Ovary (tissue), 3 donors: ENCODE results near the gene LMX1B.

Experiments
- CTCF ChIP-seq, 3 donors: fragments of 450-650 bp in 2 of 3; fragments of 200-600 bp in 1 of 3; IDR thresholded peaks; one replicate each; pipeline versions ENCODE4 v1.5.1 to v1.8.0; 2016 to 2022; ENCODE audit warnings: antibody characterized with exemption in 3 of 3, mild to moderate bottlenecking in 1 of 3
- EP300 ChIP-seq: sonication (generic); formaldehyde crosslinking; IDR thresholded peaks from one replicate; pipeline ENCODE4 v1.6.1; 2017; ENCODE audit warnings: antibody characterized with exemption
- POLR2A ChIP-seq: fragments of 450-650 bp; IDR thresholded peaks from one replicate; pipeline ENCODE4 v1.6.1; 2017; ENCODE audit warnings: antibody characterized with exemption, mild to moderate bottlenecking, moderate library complexity
- donor health status: DM: no; HTN: no; CAD: no.

GRCh38 chr9:126704157-126704891, 90.6 kb downstream of the LMX1B start:
- TF ChIP-seq CTCF (IDR thresholded peaks at IDR 0.05) (no peak), POLR2A (no peak), EP300 (no peak)
